Ishikawa (cell line): Measurements from ENCODE around the gene OSBPL6.

Experiments
- CEBPB ChIP-seq: IDR thresholded peaks from 2 replicates; pipeline ENCODE4 v1.6.1; 2012
- CREB1 ChIP-seq: IDR thresholded peaks from 2 replicates; pipeline ENCODE4 v1.6.1; 2012; ENCODE audit warnings: low read depth
- EGR1 ChIP-seq: IDR thresholded peaks from 2 replicates; pipeline ENCODE4 v1.6.1; 2012
- EP300 ChIP-seq: IDR thresholded peaks from 2 replicates; pipeline ENCODE4 v1.6.1; 2012; ENCODE audit warnings: borderline replicate concordance
- MAX ChIP-seq: IDR thresholded peaks from 2 replicates; pipeline ENCODE4 v1.6.1; 2012
- NFIC ChIP-seq: IDR thresholded peaks from 2 replicates; pipeline ENCODE4 v1.6.1; 2012
- RAD21 ChIP-seq: IDR thresholded peaks from 2 replicates; pipeline ENCODE4 v1.6.1; 2012; ENCODE audit warnings: low read depth
- TAF1 ChIP-seq: IDR thresholded peaks from 2 replicates; pipeline ENCODE4 v1.6.1; 2012; ENCODE audit warnings: low read depth, mild to moderate bottlenecking
- TCF12 ChIP-seq: IDR thresholded peaks from 2 replicates; pipeline ENCODE4 v1.6.1; 2012; ENCODE audit warnings: low read depth
- TEAD4 ChIP-seq: IDR thresholded peaks from 2 replicates; pipeline ENCODE4 v1.6.1; 2012
- YY1 ChIP-seq: IDR thresholded peaks from 2 replicates; pipeline ENCODE4 v1.6.1; 2012; ENCODE audit warnings: low read depth
- TF ChIP-seq, protein P1 (sequence below): IDR thresholded peaks from 2 replicates; pipeline ENCODE4 v1.6.1; 2012; ENCODE audit warnings: low read depth, mild to moderate bottlenecking
- TF ChIP-seq, protein P2 (sequence below): IDR thresholded peaks from 2 replicates; pipeline ENCODE4 v1.6.1; 2012

GRCh38 chr2:178258916-178259315, 64.6 kb downstream of the OSBPL6 start:
- TF ChIP-seq TCF12 (no peak), EGR1 (no peak), MAX (no peak), TEAD4 (no peak), RAD21 (no peak), EP300 (no peak), CEBPB (no peak), TAF1 (no peak), NFIC (no peak), YY1 (no peak), CREB1 (no peak)
- TF ChIP-seq, protein P1, sequence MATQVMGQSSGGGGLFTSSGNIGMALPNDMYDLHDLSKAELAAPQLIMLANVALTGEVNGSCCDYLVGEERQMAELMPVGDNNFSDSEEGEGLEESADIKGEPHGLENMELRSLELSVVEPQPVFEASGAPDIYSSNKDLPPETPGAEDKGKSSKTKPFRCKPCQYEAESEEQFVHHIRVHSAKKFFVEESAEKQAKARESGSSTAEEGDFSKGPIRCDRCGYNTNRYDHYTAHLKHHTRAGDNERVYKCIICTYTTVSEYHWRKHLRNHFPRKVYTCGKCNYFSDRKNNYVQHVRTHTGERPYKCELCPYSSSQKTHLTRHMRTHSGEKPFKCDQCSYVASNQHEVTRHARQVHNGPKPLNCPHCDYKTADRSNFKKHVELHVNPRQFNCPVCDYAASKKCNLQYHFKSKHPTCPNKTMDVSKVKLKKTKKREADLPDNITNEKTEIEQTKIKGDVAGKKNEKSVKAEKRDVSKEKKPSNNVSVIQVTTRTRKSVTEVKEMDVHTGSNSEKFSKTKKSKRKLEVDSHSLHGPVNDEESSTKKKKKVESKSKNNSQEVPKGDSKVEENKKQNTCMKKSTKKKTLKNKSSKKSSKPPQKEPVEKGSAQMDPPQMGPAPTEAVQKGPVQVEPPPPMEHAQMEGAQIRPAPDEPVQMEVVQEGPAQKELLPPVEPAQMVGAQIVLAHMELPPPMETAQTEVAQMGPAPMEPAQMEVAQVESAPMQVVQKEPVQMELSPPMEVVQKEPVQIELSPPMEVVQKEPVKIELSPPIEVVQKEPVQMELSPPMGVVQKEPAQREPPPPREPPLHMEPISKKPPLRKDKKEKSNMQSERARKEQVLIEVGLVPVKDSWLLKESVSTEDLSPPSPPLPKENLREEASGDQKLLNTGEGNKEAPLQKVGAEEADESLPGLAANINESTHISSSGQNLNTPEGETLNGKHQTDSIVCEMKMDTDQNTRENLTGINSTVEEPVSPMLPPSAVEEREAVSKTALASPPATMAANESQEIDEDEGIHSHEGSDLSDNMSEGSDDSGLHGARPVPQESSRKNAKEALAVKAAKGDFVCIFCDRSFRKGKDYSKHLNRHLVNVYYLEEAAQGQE: no peak
- TF ChIP-seq, protein P2, sequence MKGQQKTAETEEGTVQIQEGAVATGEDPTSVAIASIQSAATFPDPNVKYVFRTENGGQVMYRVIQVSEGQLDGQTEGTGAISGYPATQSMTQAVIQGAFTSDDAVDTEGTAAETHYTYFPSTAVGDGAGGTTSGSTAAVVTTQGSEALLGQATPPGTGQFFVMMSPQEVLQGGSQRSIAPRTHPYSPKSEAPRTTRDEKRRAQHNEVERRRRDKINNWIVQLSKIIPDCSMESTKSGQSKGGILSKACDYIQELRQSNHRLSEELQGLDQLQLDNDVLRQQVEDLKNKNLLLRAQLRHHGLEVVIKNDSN: no peak
